Stimulated activated CD4-positive, alpha-beta T cell treated with anti-CD3 and anti-CD28 coated beads, Interleukin-15, amount 100 ng/mL, for 1 hour (primary cell): Measurements from ENCODE around the gene RUFY2.
A peak's percentile ranks its signal among the peaks of the same experiment; 100 is the strongest.
"Not testable (repeated sequence)": the region's sequence is repeated elsewhere in the genome, so short reads cannot be mapped to it uniquely, and the experiment has no call there.

Experiments used
- DNase-seq, 2 donors: peaks; one replicate each; pipeline ENCODE4 v3.0.0-alpha.2; 2020; ENCODE audit warnings: low read depth in 1 of 2, low spot score in 1 of 2

RUFY2 gene

DNA sequence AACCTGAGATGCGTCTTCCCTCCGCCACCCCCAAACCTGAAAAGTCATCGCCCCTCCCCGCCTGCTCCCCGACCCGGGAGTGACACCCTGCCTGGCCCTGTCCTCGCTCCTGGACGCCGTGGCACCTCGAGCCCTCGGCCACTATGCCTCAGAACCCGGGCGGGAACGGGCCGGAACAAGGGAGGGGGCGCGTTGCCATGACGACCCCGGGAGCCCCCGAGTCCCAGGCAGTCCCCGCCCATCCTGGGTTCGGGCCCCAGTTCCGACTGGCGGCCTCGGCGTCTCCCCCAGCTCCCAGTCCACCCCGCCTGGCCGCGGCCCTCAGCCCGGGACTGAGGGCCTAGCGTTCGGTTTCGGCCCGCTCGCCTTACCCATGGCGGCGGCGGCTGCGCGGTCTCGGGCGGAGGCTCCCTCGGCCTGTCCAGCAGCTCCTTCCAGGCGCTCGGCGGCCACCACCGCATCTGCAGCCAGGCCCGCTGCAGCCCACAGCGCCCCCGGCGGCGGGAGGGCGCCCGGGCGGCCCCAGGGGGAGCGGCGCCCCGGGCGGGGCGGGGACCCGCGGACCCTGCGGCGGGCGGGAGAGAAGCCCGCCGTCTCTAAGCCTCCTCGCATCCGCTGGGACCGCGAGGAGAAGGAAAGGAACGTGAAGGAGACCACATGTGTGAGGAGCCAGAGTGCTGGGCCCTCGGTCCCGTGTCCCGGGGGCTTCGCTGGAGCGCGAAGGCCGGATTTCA is at the start of gene RUFY2:
Gene RUFY2 (minus strand): TSS at position 463 of the 734 bp plus-strand sequence. CDS start 88 bp downstream, at position 375.
- peak; percentile 64 to 74 for DNase-seq

GRCh38 chr10:68449698-68450097 is 42.6 kb upstream of the RUFY2 start:
- DNase-seq: not testable (repeated sequence)

- DNase-seq: no peak
These were observed 39.1 kb upstream of the RUFY2 start for GRCh38 chr10:68446179-68446578.

- DNase-seq: no peak
These were observed 35.9 kb upstream of the RUFY2 start for GRCh38 chr10:68442971-68443370.

DNA sequence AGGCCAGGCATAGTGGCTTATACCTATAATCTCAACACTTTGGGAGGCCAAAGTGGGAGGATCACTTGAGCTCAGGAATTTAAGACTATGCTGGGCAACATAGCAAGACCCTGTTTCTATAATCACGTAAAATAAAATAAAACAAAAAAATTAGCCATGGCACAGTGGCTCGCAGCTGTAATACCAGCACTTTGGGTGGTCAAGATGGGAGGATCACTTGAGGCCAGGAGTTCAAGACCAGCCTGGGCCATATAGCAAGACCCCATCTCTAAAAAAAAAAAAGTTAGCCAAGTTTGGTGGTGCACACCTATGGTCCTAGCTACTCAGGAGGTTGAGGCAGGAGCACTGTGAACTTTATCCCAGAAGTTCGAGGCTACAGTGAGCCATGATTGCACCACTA is 33.8 kb upstream of the RUFY2 start:
- DNase-seq: no peak

DNA sequence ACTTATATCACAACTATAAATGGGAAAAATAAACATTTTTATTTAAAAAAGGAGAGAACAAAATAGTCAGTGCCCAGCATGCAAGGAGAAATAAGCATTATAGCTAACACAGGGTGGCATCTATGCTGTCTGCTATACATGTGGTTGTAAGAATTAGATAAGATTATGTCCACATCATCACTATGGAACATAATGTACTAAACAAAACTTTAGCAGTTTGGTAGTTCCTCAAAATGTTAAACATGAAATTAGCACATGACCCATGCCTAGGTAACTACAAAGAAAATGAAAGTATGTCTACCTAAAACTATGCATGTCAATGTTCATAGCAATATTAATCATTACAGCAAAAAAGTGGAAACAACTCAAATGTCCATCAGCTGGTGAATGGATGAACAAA is 28.7 kb upstream of the RUFY2 start:
- DNase-seq: no peak

GRCh38 chr10:68434657-68435056 is 27.6 kb upstream of the RUFY2 start:
- DNase-seq: no peak

GRCh38 chr10:68428396-68429104 is 21.5 kb upstream of the RUFY2 start:
- no peak for DNase-seq

DNA sequence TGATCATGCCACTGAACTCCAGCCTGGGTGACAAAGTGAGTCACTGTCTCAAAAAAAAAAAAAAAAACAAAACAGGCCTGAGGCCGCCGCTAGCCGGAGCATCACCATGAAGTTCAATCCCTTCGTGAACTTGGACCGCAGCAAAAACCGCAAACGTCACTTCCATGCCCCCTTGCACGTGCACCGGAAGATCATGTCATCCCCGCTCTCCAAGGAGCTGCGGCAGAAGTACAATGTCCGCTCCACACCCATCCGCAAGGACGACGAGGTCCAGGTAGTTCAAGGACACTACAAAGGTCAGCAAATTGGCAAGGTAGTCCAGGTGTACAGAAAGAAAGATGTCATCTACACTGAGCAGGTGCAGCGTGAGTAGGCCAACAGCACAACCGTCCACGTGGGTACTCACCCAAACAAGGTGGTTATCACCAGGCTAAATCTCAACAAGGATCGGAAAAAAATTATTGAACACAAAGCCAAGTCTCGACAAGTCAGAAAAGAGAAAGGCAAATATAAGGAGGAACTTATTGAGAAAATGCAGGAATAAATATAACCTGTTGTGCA is 17.5 kb upstream of the RUFY2 start:
- no peak for DNase-seq

GRCh38 chr10:68423522-68423921 is 16.4 kb upstream of the RUFY2 start:
- DNase-seq: no peak

- no peak for DNase-seq
These were observed 12.3 kb upstream of the RUFY2 start for GRCh38 chr10:68419376-68419775.

DNA sequence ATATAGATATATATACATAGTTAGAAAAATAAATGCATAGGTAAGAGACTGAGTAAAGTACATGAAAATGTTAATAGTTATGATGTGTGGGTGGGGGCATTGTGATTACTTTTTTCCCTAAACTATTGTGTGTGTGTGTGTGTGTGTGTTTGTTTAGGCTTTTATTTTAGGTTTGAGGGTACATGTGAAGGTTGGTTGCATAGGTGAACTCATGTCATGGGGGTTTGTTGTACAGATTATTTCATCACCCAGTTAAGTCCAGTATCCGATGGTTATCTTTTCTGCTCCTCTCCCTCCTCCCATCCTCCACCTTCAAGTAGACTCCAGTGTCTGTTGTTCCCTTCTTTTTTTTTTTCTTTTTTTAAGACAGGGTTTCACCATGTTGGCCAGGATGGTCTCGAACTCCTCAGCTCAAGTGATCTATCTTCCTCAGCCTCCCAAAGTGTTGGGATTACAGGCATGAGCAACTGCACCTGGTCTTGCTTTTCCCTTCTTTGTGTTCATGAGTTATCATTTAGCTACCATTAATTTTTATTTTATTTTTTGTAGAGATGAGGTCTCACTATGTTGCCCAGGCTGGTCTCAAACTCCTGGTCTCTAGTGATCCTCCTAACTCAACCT is 1.9 kb upstream of the RUFY2 start:
- DNase-seq: no peak

DNA sequence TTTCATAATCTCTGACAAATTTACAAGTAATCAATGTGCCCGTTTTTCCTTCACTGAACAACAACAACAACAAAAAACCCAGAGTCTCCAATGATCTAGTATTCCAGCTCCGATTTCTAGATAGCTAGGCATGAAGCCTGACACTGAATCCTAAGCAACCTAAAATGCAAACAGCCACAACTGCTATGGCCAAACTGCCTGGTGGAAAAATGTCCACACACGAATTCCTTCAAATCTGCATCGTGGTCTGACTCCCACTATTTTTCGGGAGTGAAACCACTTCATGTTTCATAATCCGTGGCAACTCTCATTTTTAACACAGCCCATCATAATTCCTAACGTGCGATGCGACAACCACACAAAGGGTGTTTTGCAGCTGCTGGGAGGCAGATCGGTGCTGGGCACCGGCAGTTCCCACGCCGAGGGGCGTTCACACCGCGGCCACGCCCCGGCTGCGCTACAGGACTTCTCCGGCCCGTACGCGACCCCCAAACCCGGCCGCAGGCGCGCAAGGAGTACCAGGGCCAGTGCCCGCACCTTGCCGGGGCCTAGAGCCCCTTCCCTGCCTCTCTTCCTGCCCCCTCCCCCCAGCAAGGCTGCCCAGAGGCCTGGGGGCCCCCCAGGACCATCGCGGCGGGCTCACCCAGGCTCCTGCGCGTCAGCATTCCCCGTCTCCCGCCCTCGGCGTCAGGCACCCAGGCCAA is 814 bp downstream of the RUFY2 start:
- DNase-seq: peak in 1 of 2 donors; percentile 18

DNA sequence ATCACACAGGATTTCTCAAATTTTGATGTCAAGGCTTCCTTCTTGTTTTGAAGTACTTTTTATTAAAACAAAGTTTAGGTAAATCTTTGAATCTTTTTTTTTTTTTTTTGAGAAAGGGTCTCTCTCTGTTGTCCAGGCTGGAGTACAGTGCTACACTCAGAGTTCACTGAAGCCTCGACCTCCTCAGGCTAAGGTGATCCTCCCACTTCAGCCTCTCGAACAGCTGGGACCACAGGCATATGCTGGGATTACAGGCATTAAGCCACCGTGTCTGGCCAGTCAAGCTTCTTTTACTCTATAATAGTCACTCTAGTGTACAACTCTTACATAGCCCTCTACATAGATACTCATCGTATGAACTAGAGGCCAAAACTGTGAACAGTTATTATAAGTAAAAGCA is 3.4 kb downstream of the RUFY2 start:
- no peak for DNase-seq

- no peak for DNase-seq
These were observed 4.8 kb downstream of the RUFY2 start for GRCh38 chr10:68402276-68402675.

- DNase-seq: no peak
These were observed 10.1 kb downstream of the RUFY2 start for GRCh38 chr10:68397005-68397404.

GRCh38 chr10:68385740-68386139 is 21.3 kb downstream of the RUFY2 start:
- no peak for DNase-seq

- DNase-seq: no peak
These were observed 35.5 kb downstream of the RUFY2 start for GRCh38 chr10:68371604-68372003.

- no peak for DNase-seq
These were observed 40.0 kb downstream of the RUFY2 start for GRCh38 chr10:68367121-68367520.

GRCh38 chr10:68366600-68366999 is 40.5 kb downstream of the RUFY2 start:
- DNase-seq: no peak

DNA sequence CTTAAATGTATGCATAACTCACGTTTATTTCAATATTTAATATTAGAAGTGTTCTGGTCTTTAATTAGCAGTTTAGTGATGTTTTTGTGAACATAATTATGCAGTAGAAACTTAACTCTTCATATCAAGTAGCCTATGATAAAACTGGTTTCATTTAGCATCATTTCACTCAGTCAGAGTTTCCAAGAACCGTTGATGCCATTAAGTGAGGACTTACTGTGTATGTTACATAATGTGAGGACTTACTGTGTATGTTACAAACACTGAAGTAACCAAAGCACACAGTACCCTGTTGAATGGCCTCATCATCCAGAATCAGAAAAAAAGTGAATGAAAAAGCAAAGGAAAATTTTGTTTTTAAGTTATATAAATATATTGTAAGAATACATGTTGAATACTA is 41.5 kb downstream of the RUFY2 start:
- DNase-seq: no peak
